Vagina (tissue), 2 donors: Measurements from ENCODE around the gene CLIC5. TPM values are rescaled to one million over a fixed set of nuclear protein-coding genes. Genes with fewer than 3 reads are reported as not detected.
A peak's percentile ranks its signal among the peaks of the same experiment; 100 is the strongest.

Experiments
- DNase-seq, 2 donors: peaks; one replicate each; pipeline ENCODE4 v3.0.0-alpha.2; 2017; ENCODE audit errors: extremely low spot score in 2 of 2
- H3K27ac ChIP-seq: fragments of 200-600 bp; sonication (generic); one replicate; pipeline ENCODE4 v1.5.1; 2019
- H3K27me3 ChIP-seq: fragments of 200-600 bp; sonication (generic); one replicate; pipeline ENCODE4 v1.5.1; 2019
- H3K36me3 ChIP-seq, 2 donors: fragments of 200-600 bp; sonication (generic); one replicate each; pipeline ENCODE4 v1.5.1; 2017 to 2019
- H3K4me1 ChIP-seq: fragments of 200-600 bp; sonication (generic); one replicate; pipeline ENCODE4 v1.5.1; 2019
- H3K4me3 ChIP-seq, 2 donors: fragments of 200-600 bp; sonication (generic); 1 replicate in 1 of 2; 2 replicates in 1 of 2; pipeline ENCODE4 v1.5.1; 2016 to 2019
- H3K9me3 ChIP-seq: fragments of 200-600 bp; sonication (generic); one replicate; pipeline ENCODE4 v1.5.1; 2019
- POLR2A ChIP-seq, 2 donors: fragments of 450-650 bp; IDR thresholded peaks; one replicate each; pipeline ENCODE4 v1.6.1; 2017; ENCODE audit warnings: antibody characterized with exemption in 2 of 2, mild to moderate bottlenecking in 2 of 2, moderate library complexity in 2 of 2
- POLR2AphosphoS5 ChIP-seq, 2 donors: sonication (generic); formaldehyde crosslinking; IDR thresholded peaks; one replicate each; pipeline ENCODE4 v1.9.0; 2017; ENCODE audit warnings: antibody characterized with exemption in 2 of 2, mild to moderate bottlenecking in 2 of 2, low read depth in 1 of 2; ENCODE audit not compliant: insufficient read depth in 1 of 2
- intact Hi-C: fragments of 100-400 bp; cut with DNase I; formaldehyde crosslinking; loops from one replicate; pipeline ENCODE4 v1.15.1; 2023
- total RNA-seq: library from RNA; depleted of rRNA; stranded (reverse); fragments of >200 nt; gene quantifications from one replicate; pipeline ENCODE4 v1.2.3, GENCODE V29; 2016
- TF ChIP-seq, protein P1 (sequence below), 3 experiments: fragments of 450-650 bp in 2 of 3; fragments of 200-600 bp in 1 of 3; sonication (generic) in 1 of 3; IDR thresholded peaks; one replicate each; pipeline ENCODE4 v1.5.1; 2017 to 2019; ENCODE audit warnings: antibody characterized with exemption in 3 of 3, mild to moderate bottlenecking in 2 of 3, moderate library complexity in 2 of 3

The CLIC5 gene
- total RNA-seq, 1 donor from 2014 or later, result 3.4 TPM

GRCh38 chr6:45971287-45971686 is 44.4 kb downstream of the CLIC5 start:
- Histone ChIP-seq H3K27me3 (no peaks in the 10 kb centered on the region), H3K36me3 (no peaks in the 10 kb centered on the region), H3K4me3 (no peak overlapping the region), H3K4me1 (peaks cover 28% of the 10 kb centered on the region), H3K9me3 (no peaks in the 10 kb centered on the region), H3K27ac (no peak overlapping the region)
- TF ChIP-seq POLR2A (IDR thresholded peaks at IDR 0.05) (no peak), POLR2AphosphoS5 (IDR thresholded peaks at IDR 0.05; ENCODE audit: insufficient read depth in 1 of 2, low read depth in 1 of 2) (no peak)
- TF ChIP-seq, protein P1, sequence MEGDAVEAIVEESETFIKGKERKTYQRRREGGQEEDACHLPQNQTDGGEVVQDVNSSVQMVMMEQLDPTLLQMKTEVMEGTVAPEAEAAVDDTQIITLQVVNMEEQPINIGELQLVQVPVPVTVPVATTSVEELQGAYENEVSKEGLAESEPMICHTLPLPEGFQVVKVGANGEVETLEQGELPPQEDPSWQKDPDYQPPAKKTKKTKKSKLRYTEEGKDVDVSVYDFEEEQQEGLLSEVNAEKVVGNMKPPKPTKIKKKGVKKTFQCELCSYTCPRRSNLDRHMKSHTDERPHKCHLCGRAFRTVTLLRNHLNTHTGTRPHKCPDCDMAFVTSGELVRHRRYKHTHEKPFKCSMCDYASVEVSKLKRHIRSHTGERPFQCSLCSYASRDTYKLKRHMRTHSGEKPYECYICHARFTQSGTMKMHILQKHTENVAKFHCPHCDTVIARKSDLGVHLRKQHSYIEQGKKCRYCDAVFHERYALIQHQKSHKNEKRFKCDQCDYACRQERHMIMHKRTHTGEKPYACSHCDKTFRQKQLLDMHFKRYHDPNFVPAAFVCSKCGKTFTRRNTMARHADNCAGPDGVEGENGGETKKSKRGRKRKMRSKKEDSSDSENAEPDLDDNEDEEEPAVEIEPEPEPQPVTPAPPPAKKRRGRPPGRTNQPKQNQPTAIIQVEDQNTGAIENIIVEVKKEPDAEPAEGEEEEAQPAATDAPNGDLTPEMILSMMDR (IDR thresholded peaks at IDR 0.05), result no peak
- intact Hi-C loops, result no loop called here
- DNase-seq, result no peak

DNA sequence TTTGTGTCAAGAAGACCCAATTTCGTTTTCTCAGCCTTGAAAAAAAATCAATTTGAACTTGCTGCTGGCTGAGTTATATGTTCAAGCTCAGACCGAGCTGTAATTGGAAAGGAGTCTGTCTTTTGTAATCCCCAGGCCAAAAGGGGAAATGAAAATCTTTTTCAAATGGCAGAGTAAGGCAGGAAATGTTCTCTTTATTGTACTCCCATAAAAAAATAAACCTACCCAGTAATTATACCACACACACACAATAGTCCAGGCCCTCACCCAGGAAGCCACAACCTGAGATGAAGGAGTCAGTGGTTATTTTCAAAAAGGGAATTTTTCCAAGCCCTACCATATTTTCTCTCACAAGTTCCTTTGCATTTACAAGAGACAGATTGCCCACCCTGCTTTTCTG is 45.3 kb downstream of the CLIC5 start:
- Histone ChIP-seq H3K27me3 (no peaks in the 10 kb centered on the region), H3K36me3 (no peaks in the 10 kb centered on the region), H3K4me1 (peaks cover 28% of the 10 kb centered on the region), H3K4me3 (no peak overlapping the region), H3K27ac (peak overlapping the region; percentile 30), H3K9me3 (no peaks in the 10 kb centered on the region)
- intact Hi-C loops, result no loop called here
- TF ChIP-seq, protein P1 (IDR thresholded peaks at IDR 0.05), result no peak
- TF ChIP-seq POLR2AphosphoS5 (IDR thresholded peaks at IDR 0.05; ENCODE audit: insufficient read depth in 1 of 2, low read depth in 1 of 2), result no peak
- TF ChIP-seq POLR2A (IDR thresholded peaks at IDR 0.05), result no peak
- DNase-seq, result no peak

- peak overlapping the region; percentile 30 for H3K27ac ChIP-seq
- no peaks in the 10 kb centered on the region for H3K9me3 ChIP-seq
- TF ChIP-seq, protein P1 (IDR thresholded peaks at IDR 0.05), result no peak
- TF ChIP-seq POLR2A (IDR thresholded peaks at IDR 0.05) (no peak), POLR2AphosphoS5 (IDR thresholded peaks at IDR 0.05; ENCODE audit: insufficient read depth in 1 of 2, low read depth in 1 of 2) (no peak)
- no peak for DNase-seq
- H3K36me3 ChIP-seq, result no peaks in the 10 kb centered on the region
- no peak overlapping the region for H3K4me3 ChIP-seq
- intact Hi-C loops, result no loop called here
- no peaks in the 10 kb centered on the region for H3K27me3 ChIP-seq
- peaks cover 28% of the 10 kb centered on the region for H3K4me1 ChIP-seq
Observed at GRCh38 chr6:45969883-45970282, 45.8 kb downstream of the CLIC5 start.

- H3K27ac ChIP-seq, result peak overlapping the region; percentile 30
- H3K4me1 ChIP-seq, result peaks cover 28% of the 10 kb centered on the region
- no peaks in the 10 kb centered on the region for H3K36me3 ChIP-seq
- no peak for DNase-seq
- intact Hi-C loops, result no loop called here
- H3K4me3 ChIP-seq, result no peak overlapping the region
- no peaks in the 10 kb centered on the region for H3K27me3 ChIP-seq
- TF ChIP-seq, protein P1 (IDR thresholded peaks at IDR 0.05), result no peak
- TF ChIP-seq POLR2A (IDR thresholded peaks at IDR 0.05) (no peak), POLR2AphosphoS5 (IDR thresholded peaks at IDR 0.05; ENCODE audit: insufficient read depth in 1 of 2, low read depth in 1 of 2) (no peak)
- no peaks in the 10 kb centered on the region for H3K9me3 ChIP-seq
Observed at GRCh38 chr6:45969026-45969425, 46.6 kb downstream of the CLIC5 start.

DNA sequence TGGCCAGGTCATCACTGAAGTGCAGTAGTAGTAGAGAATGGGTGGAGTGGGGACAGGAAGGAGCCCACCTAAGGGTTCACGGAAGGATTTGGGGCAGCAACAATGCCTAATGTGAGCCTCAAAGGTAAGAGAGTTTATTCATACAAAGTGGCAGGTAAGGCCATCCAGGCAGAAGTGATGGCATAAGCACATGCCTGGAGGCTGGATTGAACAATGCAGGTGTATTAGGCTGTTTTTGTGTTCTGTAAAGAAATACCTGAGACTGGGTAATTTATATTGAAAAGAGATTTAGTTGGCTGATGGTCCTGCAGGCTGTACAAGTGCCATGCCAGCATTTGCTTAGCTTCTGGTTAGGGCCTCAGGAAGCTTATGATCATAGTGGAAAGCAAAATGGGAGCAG is 48.3 kb downstream of the CLIC5 start:
- TF ChIP-seq POLR2AphosphoS5 (IDR thresholded peaks at IDR 0.05; ENCODE audit: insufficient read depth in 1 of 2, low read depth in 1 of 2) (no peak), POLR2A (IDR thresholded peaks at IDR 0.05) (no peak)
- TF ChIP-seq, protein P1 (IDR thresholded peaks at IDR 0.05), result no peak
- peaks cover 28% of the 10 kb centered on the region for H3K4me1 ChIP-seq
- DNase-seq, result no peak
- no peaks in the 10 kb centered on the region for H3K9me3 ChIP-seq
- no peaks in the 10 kb centered on the region for H3K27me3 ChIP-seq
- intact Hi-C loops, result no loop called here
- H3K36me3 ChIP-seq, result no peaks in the 10 kb centered on the region
- H3K4me3 ChIP-seq, result no peak overlapping the region
- no peak overlapping the region for H3K27ac ChIP-seq
